Stimulated activated CD8-positive, alpha-beta memory T cell treated with anti-CD3 and anti-CD28 coated beads, Interleukin-15, amount 100 ng/mL, for 24 hours (primary cell): ENCODE measurements around the gene DSPP.

Experiments
- DNase-seq: peaks from one replicate; pipeline ENCODE4 v3.0.0-alpha.2; 2020; ENCODE audit warnings: low read depth

The DSPP gene

GRCh38 chr4:87631668-87632067 lies 23.3 kb downstream of the DSPP start:
- DNase-seq = no peak

- no peak for DNase-seq
These were observed 24.1 kb downstream of the DSPP start for GRCh38 chr4:87632469-87632868.

DNA sequence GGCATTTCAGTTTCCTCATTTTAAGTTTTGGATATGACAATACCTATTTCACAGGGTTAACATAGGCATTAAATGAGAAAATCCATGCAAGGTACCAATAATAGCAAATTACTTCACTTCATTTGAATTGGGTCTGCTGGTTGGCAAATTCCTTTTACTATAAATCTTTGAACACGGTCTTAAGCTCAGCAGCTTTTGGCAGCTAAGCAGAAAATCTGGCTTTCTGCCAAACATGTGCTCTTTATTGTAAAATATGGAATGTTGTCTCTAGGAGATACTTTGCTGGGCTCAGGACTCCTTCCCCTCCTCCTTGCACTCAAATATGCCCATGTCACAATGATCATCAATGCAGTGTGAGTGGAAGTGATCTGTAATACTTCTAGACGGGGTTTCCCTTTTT lies 24.9 kb downstream of the DSPP start:
- no peak for DNase-seq

GRCh38 chr4:87644286-87644685 lies 36.0 kb downstream of the DSPP start:
- DNase-seq = no peak

GRCh38 chr4:87649980-87650379 lies 41.7 kb downstream of the DSPP start, which contains the start of gene DMP1:
Gene DMP1 (plus strand): TSS chr4:87650280. CDS start chr4:87656493, 6,213 bp downstream.
- no peak for DNase-seq

- no peak for DNase-seq
These were observed 42.6 kb downstream of the DSPP start for GRCh38 chr4:87650938-87651337.

GRCh38 chr4:87651941-87652340 lies 43.6 kb downstream of the DSPP start:
- no peak for DNase-seq

- no peak for DNase-seq
These were observed 46.2 kb downstream of the DSPP start for GRCh38 chr4:87654487-87655044.

GRCh38 chr4:87657525-87657924 lies 49.2 kb downstream of the DSPP start:
- DNase-seq = no peak

- DNase-seq = no peak
These were observed 51.1 kb downstream of the DSPP start for GRCh38 chr4:87659247-87659931.

GRCh38 chr4:87662871-87663270 lies 54.5 kb downstream of the DSPP start:
- DNase-seq = no peak
